Gastroesophageal sphincter (tissue), 4 donors: ENCODE data around the gene DSCAML1. TPM values are rescaled to one million over a fixed set of nuclear protein-coding genes. Genes with fewer than 3 reads are reported as not detected.
A peak's percentile ranks its signal among the peaks of the same experiment; 100 is the strongest.

Source experiments
- ATAC-seq: fragments of 150-250 bp; one replicate; pipeline ENCODE4 v1.9.1; 2016; ENCODE audit warnings: mild to moderate bottlenecking, moderate library complexity
- H3K27ac ChIP-seq, 4 donors: fragments of 200-600 bp; sonication (generic) in 3 of 4; 1 replicate in 3 of 4; 2 replicates in 1 of 4; pipeline ENCODE4 v1.5.1; 2016 to 2019
- H3K27me3 ChIP-seq: fragments of 200-600 bp; sonication (generic); one replicate; pipeline ENCODE4 v1.5.1; 2019
- H3K36me3 ChIP-seq, 2 donors: fragments of 200-600 bp; sonication (generic); one replicate each; pipeline ENCODE4 v1.5.1; 2019; ENCODE audit warnings: control low read depth in 1 of 2
- H3K4me1 ChIP-seq, 3 donors: fragments of 200-600 bp; sonication (generic); 1 replicate in 2 of 3; 2 replicates in 1 of 3; pipeline ENCODE4 v1.5.1; 2016 to 2019; ENCODE audit warnings: control low read depth in 2 of 3
- H3K4me3 ChIP-seq, 2 donors: fragments of 200-600 bp; sonication (generic); one replicate each; pipeline ENCODE4 v1.5.1; 2019; ENCODE audit warnings: mild to moderate bottlenecking in 1 of 2, moderate library complexity in 1 of 2
- H3K9me3 ChIP-seq, 3 donors: fragments of 200-600 bp; sonication (generic); one replicate each; pipeline ENCODE4 v1.5.1; 2017 to 2019; ENCODE audit warnings: control low read depth in 2 of 3
- EP300 ChIP-seq: sonication (generic); formaldehyde crosslinking; IDR thresholded peaks from one replicate; pipeline ENCODE4 v1.6.1; 2017; ENCODE audit warnings: antibody characterized with exemption, mild to moderate bottlenecking
- POLR2A ChIP-seq, 2 donors: fragments of 450-650 bp; IDR thresholded peaks; one replicate each; pipeline ENCODE4 v1.6.1; 2017; ENCODE audit warnings: antibody characterized with exemption in 2 of 2, mild to moderate bottlenecking in 2 of 2, moderate library complexity in 1 of 2
- POLR2AphosphoS5 ChIP-seq: sonication (generic); formaldehyde crosslinking; IDR thresholded peaks from one replicate; pipeline ENCODE4 v1.6.1; 2017; ENCODE audit warnings: antibody characterized with exemption
- WGBS, 2 donors: methylation state at CpG; one replicate each; pipeline ENCODE4 v1.1.5; 2018; ENCODE audit warnings: low coverage in 1 of 2; 5-methylcytosine and 5-hydroxymethylcytosine counted together
- total RNA-seq, 4 donors: library from RNA; depleted of rRNA; stranded (reverse); fragments of >200 nt; gene quantifications; one replicate each; pipeline ENCODE4 v1.1.0, GENCODE V29; 2016
- TF ChIP-seq, protein P1 (sequence below), 4 experiments: fragments of 200-600 bp in 2 of 4; fragments of 450-650 bp in 2 of 4; sonication (generic) in 1 of 4; IDR thresholded peaks; one replicate each; pipeline ENCODE4 v1.5.1; 2017 to 2019; ENCODE audit warnings: antibody characterized with exemption in 4 of 4, mild to moderate bottlenecking in 2 of 4, moderate library complexity in 2 of 4

DSCAML1 gene
- total RNA-seq, 4 donors from 2014 or later, result 0.35 to 2.5 (median 0.73) TPM

DNA sequence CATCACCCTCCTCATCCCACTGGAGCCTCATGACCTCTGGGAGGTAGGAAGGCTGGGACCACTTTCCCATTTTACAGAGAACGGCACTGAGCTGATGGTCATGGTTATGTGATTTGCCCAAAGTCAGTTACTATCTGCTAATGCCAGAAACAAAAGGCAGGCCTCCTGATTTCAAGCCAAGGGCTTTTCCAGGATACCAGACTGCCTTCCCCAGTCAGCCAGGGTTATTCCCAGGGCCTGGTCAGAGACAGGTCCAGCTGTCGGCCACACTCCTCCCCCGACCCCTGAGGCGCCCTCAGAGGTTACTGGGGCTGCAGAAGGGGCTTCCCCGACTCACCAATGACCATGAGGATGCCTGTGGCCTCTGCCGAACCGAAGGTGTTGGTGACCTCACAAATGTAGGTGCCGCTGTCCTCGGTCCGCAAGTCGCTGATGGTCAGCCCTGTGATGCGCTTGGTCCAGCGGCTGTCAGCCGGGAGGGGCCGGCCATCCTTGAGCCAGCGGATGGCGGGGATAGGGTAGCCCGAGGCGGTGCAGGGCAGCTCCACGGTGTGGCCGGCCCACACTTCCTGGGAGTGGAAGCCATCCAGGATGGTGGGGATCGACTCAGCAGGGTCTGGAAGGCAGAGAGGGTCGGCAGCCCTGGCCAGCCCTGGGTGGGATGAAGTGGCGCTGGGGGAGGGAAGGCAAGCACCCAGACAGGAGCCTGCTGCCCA is 272.4 kb downstream of the DSCAML1 start:
- H3K36me3 ChIP-seq, result no peaks in the 10 kb centered on the region
- peaks cover 0 to 6% (median 0%) of the 10 kb centered on the region in 3 donors for H3K4me1 ChIP-seq
- no peak overlapping the region for H3K27ac ChIP-seq
- no peak for ATAC-seq
- no peaks in the 10 kb centered on the region for H3K9me3 ChIP-seq
- H3K4me3 ChIP-seq, result no peak overlapping the region
- WGBS, 2 donors, result no CpG with 5 or more reads among the region's 24 CpGs
- peaks cover 26% of the 10 kb centered on the region for H3K27me3 ChIP-seq
- TF ChIP-seq EP300 (no peak), POLR2A (IDR thresholded peaks at IDR 0.05) (no peak), POLR2AphosphoS5 (no peak)
- TF ChIP-seq, protein P1, sequence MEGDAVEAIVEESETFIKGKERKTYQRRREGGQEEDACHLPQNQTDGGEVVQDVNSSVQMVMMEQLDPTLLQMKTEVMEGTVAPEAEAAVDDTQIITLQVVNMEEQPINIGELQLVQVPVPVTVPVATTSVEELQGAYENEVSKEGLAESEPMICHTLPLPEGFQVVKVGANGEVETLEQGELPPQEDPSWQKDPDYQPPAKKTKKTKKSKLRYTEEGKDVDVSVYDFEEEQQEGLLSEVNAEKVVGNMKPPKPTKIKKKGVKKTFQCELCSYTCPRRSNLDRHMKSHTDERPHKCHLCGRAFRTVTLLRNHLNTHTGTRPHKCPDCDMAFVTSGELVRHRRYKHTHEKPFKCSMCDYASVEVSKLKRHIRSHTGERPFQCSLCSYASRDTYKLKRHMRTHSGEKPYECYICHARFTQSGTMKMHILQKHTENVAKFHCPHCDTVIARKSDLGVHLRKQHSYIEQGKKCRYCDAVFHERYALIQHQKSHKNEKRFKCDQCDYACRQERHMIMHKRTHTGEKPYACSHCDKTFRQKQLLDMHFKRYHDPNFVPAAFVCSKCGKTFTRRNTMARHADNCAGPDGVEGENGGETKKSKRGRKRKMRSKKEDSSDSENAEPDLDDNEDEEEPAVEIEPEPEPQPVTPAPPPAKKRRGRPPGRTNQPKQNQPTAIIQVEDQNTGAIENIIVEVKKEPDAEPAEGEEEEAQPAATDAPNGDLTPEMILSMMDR (IDR thresholded peaks at IDR 0.05), result no peak

DNA sequence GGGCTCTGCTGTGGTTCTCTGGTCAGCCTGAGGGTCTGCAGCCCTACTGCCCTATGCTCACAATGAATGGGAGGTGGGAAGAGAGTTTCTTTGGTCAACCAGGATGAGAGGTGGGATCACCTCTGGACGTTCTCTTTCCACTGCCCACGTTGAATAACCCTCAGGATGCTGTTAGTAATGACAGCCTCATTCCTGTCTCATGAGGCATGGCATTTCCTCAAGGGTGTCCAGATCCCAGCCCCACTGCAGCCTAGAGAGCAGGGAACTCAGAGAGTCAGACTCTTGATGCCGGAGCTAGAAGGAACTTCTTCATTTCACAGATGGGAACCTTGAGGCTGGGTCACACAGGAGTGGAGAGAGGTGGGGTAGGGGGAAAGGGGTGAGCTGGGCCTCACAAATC is 273.3 kb downstream of the DSCAML1 start:
- Histone ChIP-seq H3K4me1 (peaks cover 0 to 12% (median 0%) of the 10 kb centered on the region in 3 donors), H3K36me3 (no peaks in the 10 kb centered on the region), H3K9me3 (no peaks in the 10 kb centered on the region), H3K27me3 (peaks cover 17% of the 10 kb centered on the region), H3K27ac (no peak overlapping the region), H3K4me3 (no peak overlapping the region)
- TF ChIP-seq, protein P1 (IDR thresholded peaks at IDR 0.05), result no peak
- no peak for TF ChIP-seq EP300
- no peak for TF ChIP-seq POLR2AphosphoS5
- TF ChIP-seq POLR2A (IDR thresholded peaks at IDR 0.05), result no peak
- no peak for ATAC-seq
- WGBS, 2 donors, result 60 to 66% methylated on average over 1 to 3 of the region's 3 CpGs

DNA sequence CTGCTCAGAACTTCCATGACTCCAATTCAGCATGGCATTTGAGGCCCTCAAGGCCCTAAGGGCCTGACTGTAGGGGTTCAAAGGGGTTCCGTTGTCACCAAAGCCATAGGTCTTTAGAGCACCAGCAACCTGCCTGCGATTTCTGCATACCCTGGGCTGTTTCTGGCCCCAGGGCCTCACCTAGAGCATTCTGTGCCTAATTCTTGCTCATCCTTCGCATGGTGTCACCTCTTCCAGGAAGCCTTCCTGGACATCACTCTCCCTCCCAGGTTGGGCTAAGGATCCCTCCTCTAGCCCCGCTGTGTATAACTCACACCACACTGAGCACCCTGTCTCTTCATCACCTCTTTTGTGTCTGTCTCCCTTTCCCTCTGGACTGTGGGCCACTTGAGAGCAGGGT is 275.0 kb downstream of the DSCAML1 start:
- no peaks in the 10 kb centered on the region for H3K9me3 ChIP-seq
- no peak overlapping the region for H3K4me3 ChIP-seq
- TF ChIP-seq, protein P1 (IDR thresholded peaks at IDR 0.05), result no peak
- TF ChIP-seq POLR2A (IDR thresholded peaks at IDR 0.05) (no peak), POLR2AphosphoS5 (no peak), EP300 (no peak)
- peaks cover 0 to 12% (median 0%) of the 10 kb centered on the region in 3 donors for H3K4me1 ChIP-seq
- no peaks in the 10 kb centered on the region for H3K36me3 ChIP-seq
- no peak overlapping the region for H3K27ac ChIP-seq
- H3K27me3 ChIP-seq, result no peaks in the 10 kb centered on the region
- no peak for ATAC-seq
- 80 to 100% methylated on average over 2 to 4 of the region's 4 CpGs for WGBS, 2 donors

DNA sequence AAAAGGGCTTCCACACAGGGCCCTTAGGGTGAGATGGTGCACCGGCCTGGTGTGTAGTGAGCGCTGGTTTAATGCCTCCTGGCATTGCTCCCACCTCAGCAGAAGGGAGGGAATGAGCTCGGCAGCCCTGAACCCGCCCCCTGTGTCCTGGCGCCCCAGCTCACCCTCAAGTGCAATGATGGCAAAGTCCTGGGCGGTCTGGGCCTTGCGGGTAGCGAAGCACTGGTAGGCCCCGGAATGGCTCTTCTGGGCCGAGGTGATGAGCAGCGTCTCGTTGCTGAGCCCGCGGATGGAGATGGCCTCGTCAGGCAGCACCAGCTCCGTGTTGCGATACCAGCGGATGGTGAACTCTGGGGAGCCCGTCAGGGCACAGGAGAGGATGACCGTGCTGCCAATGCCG is 276.1 kb downstream of the DSCAML1 start:
- no peak for ATAC-seq
- Histone ChIP-seq H3K9me3 (no peaks in the 10 kb centered on the region), H3K27ac (no peak overlapping the region), H3K4me3 (no peak overlapping the region), H3K4me1 (peaks cover 0 to 12% (median 0%) of the 10 kb centered on the region in 3 donors), H3K36me3 (peaks cover 0 to 3% of the 10 kb centered on the region in 2 donors), H3K27me3 (peaks cover 3% of the 10 kb centered on the region)
- 100% methylated on average over 4 of the region's 21 CpGs; no CpG with 5 or more reads in 1 of the 2 donors for WGBS, 2 donors
- TF ChIP-seq, protein P1 (IDR thresholded peaks at IDR 0.05), result no peak
- TF ChIP-seq POLR2AphosphoS5 (no peak), EP300 (no peak), POLR2A (IDR thresholded peaks at IDR 0.05) (no peak)

DNA sequence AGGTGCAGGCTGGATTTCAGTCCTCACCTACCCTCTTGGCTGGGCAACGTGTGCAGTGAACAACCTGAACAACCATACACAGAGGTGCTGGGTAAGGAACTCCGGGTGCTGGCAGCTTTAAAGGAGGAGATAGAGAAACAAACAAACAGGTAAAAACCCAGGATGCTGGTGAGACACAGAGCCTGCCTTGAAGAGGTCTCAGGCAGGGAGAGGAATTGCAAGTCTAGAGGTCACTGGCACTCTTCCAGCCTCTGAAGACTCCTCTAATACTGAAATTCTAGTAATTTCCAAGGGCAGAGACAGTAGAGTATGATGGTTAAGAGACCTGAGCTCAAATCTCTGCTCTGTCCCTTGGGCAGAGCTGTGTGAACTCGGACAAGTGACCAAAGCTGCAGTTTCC is 276.8 kb downstream of the DSCAML1 start:
- TF ChIP-seq POLR2A (IDR thresholded peaks at IDR 0.05) (no peak), EP300 (no peak), POLR2AphosphoS5 (no peak)
- TF ChIP-seq, protein P1 (IDR thresholded peaks at IDR 0.05), result no peak
- peak overlapping the region in 1 of 4 donors; percentile 24 for H3K27ac ChIP-seq
- no peak overlapping the region for H3K4me3 ChIP-seq
- H3K9me3 ChIP-seq, result no peaks in the 10 kb centered on the region
- 94 to 100% methylated on average over 1 to 3 of the region's 3 CpGs for WGBS, 2 donors
- ATAC-seq, result no peak
- peaks cover 6% of the 10 kb centered on the region for H3K27me3 ChIP-seq
- H3K36me3 ChIP-seq, result peaks cover 0 to 6% of the 10 kb centered on the region in 2 donors
- H3K4me1 ChIP-seq, result peaks cover 0 to 12% (median 0%) of the 10 kb centered on the region in 3 donors
